ENCODE data around the gene RNF223.

- TF ChIP-seq CTCF (IDR thresholded peaks at IDR 0.05) = no peak
- no peak for TF ChIP-seq POLR2A (IDR thresholded peaks at IDR 0.05)
Observed at GRCh38 chr1:1071486-1072298, 2.4 kb downstream of the RNF223 start.

Measured in lower leg skin (tissue), 3 donors.